ENCODE data around the gene IMPDH2.

DNA sequence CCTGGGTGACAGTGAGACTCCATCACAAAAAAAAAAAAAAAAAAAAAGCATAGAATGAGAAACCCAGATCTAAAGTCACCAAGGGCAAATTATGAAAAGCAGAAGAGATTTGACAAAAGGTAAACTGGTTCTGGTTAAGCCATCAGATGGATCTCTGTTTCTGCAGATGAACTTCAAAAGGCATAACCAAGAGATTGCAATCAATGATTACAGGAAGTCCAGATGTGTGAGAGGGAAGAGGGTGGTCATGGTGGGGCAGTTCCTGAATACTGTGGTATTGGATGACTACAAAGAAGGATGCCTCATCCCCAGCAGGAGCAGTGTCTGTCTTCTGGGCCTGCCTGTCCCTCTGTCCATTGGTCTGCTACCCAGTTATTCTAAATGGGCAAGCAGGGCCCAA, 35.4 kb downstream of the IMPDH2 start:
- TF ChIP-seq POLR2AphosphoS5 (IDR thresholded peaks at IDR 0.05; ENCODE audit: low read depth, low read length) = no peak
- no peak for TF ChIP-seq POLR2A (IDR thresholded peaks at IDR 0.05; ENCODE audit: low read depth, low read length)
- TF ChIP-seq TAF1 (IDR thresholded peaks at IDR 0.05; ENCODE audit: low read depth, low read length) = no peak
- TF ChIP-seq SPI1 (IDR thresholded peaks at IDR 0.05; ENCODE audit: low read depth, low read length) = no peak
- TF ChIP-seq POU2F2 (IDR thresholded peaks at IDR 0.05; ENCODE audit: low read depth, low read length) = no peak

Measured in GM12891 (cell line).